MM.1S (cell line): ENCODE results near the gene ZNF385A.

Experiments used
- DNase-seq: peaks from one replicate; pipeline ENCODE4 v3.0.0-alpha.2; 2015
- H2AFZ ChIP-seq: fragments of 300-600 bp; sonication (generic); 2 replicates; pipeline ENCODE4 v1.6.0; 2016; ENCODE audit warnings: antibody characterized with exemption, low read length
- H3F3A ChIP-seq: fragments of 300-600 bp; sonication (generic); 2 replicates; pipeline ENCODE4 v1.6.1; 2016; ENCODE audit warnings: mild to moderate bottlenecking, antibody characterized with exemption, low read length, moderate library complexity, mixed read lengths; ENCODE audit not compliant: insufficient read depth
- H3K27ac ChIP-seq: fragments of 300-600 bp; sonication (generic); 2 replicates; pipeline ENCODE4 v1.5.1; 2016; ENCODE audit warnings: mild to moderate bottlenecking, low read length
- H3K27me3 ChIP-seq: fragments of 300-600 bp; sonication (generic); replicated peaks from 2 replicates; pipeline ENCODE4 v1.6.0; 2016; ENCODE audit warnings: low read length; ENCODE audit not compliant: insufficient read depth
- H3K36me3 ChIP-seq: fragments of 300-600 bp; sonication (generic); replicated peaks from 2 replicates; pipeline ENCODE4 v1.6.1; 2016; ENCODE audit warnings: mild to moderate bottlenecking, low read length, mixed read lengths; ENCODE audit not compliant: insufficient read depth
- H3K4me1 ChIP-seq: fragments of 300-600 bp; sonication (generic); 2 replicates; pipeline ENCODE4 v1.6.1; 2016; ENCODE audit warnings: low read length, mixed read lengths
- H3K4me2 ChIP-seq: fragments of 300-600 bp; sonication (generic); 2 replicates; pipeline ENCODE4 v1.6.0; 2016; ENCODE audit warnings: low read depth, low read length
- H3K4me3 ChIP-seq: fragments of 300-600 bp; sonication (generic); 2 replicates; pipeline ENCODE4 v1.5.1; 2016; ENCODE audit warnings: low read length, mixed read lengths
- H3K79me2 ChIP-seq: fragments of 300-600 bp; sonication (generic); 2 replicates; pipeline ENCODE4 v1.6.1; 2016; ENCODE audit warnings: mixed run types, low read length, mixed read lengths
- H3K9ac ChIP-seq: fragments of 300-600 bp; sonication (generic); 2 replicates; pipeline ENCODE4 v1.6.1; 2016; ENCODE audit warnings: low read length, mixed read lengths
- H3K9me2 ChIP-seq: fragments of 300-600 bp; sonication (generic); replicated peaks from 2 replicates; pipeline ENCODE4 v1.6.1; 2016; ENCODE audit warnings: mild to moderate bottlenecking, low read length, mixed read lengths; ENCODE audit not compliant: insufficient read depth
- H3K9me3 ChIP-seq: fragments of 300-600 bp; sonication (generic); replicated peaks from 2 replicates; pipeline ENCODE4 v1.6.1; 2016; ENCODE audit warnings: mild to moderate bottlenecking, low read length, mixed read lengths; ENCODE audit not compliant: insufficient read depth
- H4K20me1 ChIP-seq: fragments of 300-600 bp; sonication (generic); 2 replicates; pipeline ENCODE4 v1.6.1; 2016; ENCODE audit warnings: mild to moderate bottlenecking, low read length, moderate library complexity, mixed read lengths; ENCODE audit not compliant: insufficient read depth
- EZH2 ChIP-seq: fragments of 300-600 bp; sonication (generic); optimal IDR thresholded peaks from 2 replicates; pipeline ENCODE3; 2017; ENCODE audit warnings: low read depth, mild to moderate bottlenecking, antibody characterized with exemption, low read length, mixed read lengths
- EZH2phosphoT487 ChIP-seq: fragments of 300-600 bp; sonication (generic); IDR thresholded peaks from 2 replicates; pipeline ENCODE4 v1.6.1; 2018; ENCODE audit warnings: antibody characterized with exemption, low read length
- TF ChIP-seq, protein P1 (sequence below): fragments of 300-600 bp; sonication (generic); IDR thresholded peaks from 2 replicates; pipeline ENCODE4 v1.5.1; 2016; ENCODE audit warnings: antibody characterized with exemption, low read length, mixed read lengths

ZNF385A gene

DNA sequence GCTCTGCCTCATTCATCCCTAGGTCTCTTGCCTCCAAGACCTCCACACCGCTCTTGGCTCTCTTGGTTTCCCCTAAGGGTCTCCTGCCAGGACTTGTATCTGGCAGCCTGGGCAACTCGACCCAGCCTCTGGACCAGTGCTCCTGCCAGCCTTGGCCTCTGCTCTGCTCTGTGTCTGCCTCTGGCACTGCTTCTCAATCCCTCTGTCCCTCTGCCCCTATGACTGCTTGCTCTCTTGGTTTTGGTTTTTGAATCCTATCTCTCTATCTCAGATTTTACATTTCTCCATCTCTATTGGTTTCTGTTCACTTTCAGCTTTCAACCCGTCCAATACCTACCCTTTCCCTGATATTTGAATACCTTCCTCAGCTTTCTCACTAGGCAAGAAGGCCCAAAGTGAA lies 28.3 kb upstream of the ZNF385A start:
- Histone ChIP-seq H3K9me3 (no peaks in the 10 kb centered on the region), H3K9me2 (no peaks in the 10 kb centered on the region), H3K4me3 (no peak overlapping the region), H3K36me3 (no peaks in the 10 kb centered on the region), H3K27ac (no peak overlapping the region), H3F3A (no peaks in the 10 kb centered on the region), H3K79me2 (no peaks in the 10 kb centered on the region), H3K9ac (no peak overlapping the region), H4K20me1 (no peaks in the 10 kb centered on the region), H2AFZ (peak overlapping the region; percentile 39; the same call in 1 of the 2 replicates), H3K27me3 (peaks cover 3% of the 10 kb centered on the region), H3K4me2 (peak overlapping the region; percentile 52), H3K4me1 (peaks cover 17% of the 10 kb centered on the region)
- TF ChIP-seq EZH2phosphoT487, result no peak
- no peak for TF ChIP-seq EZH2
- TF ChIP-seq, protein P1, sequence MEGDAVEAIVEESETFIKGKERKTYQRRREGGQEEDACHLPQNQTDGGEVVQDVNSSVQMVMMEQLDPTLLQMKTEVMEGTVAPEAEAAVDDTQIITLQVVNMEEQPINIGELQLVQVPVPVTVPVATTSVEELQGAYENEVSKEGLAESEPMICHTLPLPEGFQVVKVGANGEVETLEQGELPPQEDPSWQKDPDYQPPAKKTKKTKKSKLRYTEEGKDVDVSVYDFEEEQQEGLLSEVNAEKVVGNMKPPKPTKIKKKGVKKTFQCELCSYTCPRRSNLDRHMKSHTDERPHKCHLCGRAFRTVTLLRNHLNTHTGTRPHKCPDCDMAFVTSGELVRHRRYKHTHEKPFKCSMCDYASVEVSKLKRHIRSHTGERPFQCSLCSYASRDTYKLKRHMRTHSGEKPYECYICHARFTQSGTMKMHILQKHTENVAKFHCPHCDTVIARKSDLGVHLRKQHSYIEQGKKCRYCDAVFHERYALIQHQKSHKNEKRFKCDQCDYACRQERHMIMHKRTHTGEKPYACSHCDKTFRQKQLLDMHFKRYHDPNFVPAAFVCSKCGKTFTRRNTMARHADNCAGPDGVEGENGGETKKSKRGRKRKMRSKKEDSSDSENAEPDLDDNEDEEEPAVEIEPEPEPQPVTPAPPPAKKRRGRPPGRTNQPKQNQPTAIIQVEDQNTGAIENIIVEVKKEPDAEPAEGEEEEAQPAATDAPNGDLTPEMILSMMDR, result no peak
- DNase-seq, result no peak

DNA sequence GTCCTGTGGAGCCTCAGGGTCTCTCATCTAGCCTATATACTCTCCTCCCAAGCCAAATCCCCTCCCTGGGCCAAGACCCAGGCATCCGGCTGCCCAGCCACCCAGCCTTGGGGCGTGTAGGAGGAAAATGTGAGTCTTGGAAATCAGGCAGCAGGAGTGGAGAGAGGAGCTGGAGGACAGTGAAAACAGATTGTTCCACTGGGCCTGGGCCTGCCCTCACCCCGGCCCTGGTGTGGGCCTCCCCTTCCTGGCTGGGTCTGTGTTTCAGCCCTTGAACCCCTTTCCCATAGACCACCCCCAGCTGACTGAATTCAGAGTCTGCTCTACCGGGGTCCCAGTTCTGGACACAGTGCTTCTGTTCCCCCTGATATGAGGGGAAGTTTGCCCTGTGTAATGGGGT lies 27.8 kb upstream of the ZNF385A start:
- DNase-seq, result no peak
- H3K27me3 ChIP-seq, result no peaks in the 10 kb centered on the region; the same call in 1 of the 2 replicates
- H3K36me3 ChIP-seq, result no peaks in the 10 kb centered on the region
- H3K4me3 ChIP-seq, result no peak overlapping the region
- H4K20me1 ChIP-seq, result no peaks in the 10 kb centered on the region
- no peak overlapping the region for H3K4me2 ChIP-seq
- no peak overlapping the region for H3K27ac ChIP-seq
- no peaks in the 10 kb centered on the region for H3K9me3 ChIP-seq
- peaks cover 17% of the 10 kb centered on the region for H3K4me1 ChIP-seq
- H3F3A ChIP-seq, result no peaks in the 10 kb centered on the region
- TF ChIP-seq EZH2 (no peak), EZH2phosphoT487 (no peak)
- TF ChIP-seq, protein P1, result no peak
- no peaks in the 10 kb centered on the region for H3K79me2 ChIP-seq
- no peaks in the 10 kb centered on the region for H3K9me2 ChIP-seq
- no peak overlapping the region for H3K9ac ChIP-seq
- H2AFZ ChIP-seq, result no peak overlapping the region

DNA sequence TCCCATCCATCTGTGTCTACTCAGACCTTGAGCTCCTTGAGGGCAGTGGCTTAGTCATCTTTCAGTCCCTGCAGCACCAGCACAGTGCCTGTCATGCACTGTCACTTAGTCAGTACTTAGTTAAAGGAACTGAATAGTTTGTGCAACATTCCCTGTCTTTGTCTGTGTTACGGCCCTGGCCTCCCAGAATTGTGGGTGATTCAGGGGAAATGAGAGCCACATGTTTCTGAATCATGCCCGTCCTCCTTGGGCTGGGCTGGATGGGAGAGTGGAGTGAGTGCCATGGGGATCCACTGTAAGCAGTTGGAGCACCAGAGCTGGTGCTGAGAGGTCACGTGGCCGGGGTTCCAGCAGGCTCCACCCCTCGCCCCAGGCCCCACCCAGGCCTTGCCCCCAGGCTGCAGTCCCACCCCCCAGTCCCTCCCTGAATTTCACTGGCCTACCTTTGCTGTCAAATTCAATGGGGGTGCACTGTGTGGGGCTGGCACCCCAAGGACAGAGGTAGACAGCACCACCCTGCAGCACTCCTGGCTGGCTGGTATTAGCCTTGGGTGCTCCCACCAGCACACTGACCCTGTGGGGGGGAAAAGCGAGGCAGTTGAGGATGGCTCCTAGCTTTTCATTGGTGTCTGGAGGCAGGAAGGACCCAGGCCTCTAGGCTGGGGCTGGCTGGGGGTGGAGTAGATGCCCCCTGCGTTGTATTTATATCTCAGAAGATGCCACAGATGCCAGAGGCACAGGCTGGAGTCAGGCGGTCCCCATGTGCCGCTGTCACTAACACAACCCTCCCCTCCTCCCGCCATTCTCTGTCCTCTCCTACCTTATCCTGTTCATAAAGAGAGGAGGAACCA lies 27.1 kb upstream of the ZNF385A start:
- H2AFZ ChIP-seq, result no peak overlapping the region
- no peaks in the 10 kb centered on the region for H3K27me3 ChIP-seq
- no peaks in the 10 kb centered on the region for H3F3A ChIP-seq
- H3K4me3 ChIP-seq, result no peak overlapping the region
- peaks cover 17% of the 10 kb centered on the region for H3K4me1 ChIP-seq
- DNase-seq, result no peak
- H3K27ac ChIP-seq, result no peak overlapping the region
- no peak overlapping the region for H3K9ac ChIP-seq
- no peak overlapping the region for H3K4me2 ChIP-seq
- H3K9me2 ChIP-seq, result no peaks in the 10 kb centered on the region
- H4K20me1 ChIP-seq, result no peaks in the 10 kb centered on the region
- H3K79me2 ChIP-seq, result no peaks in the 10 kb centered on the region
- no peak for TF ChIP-seq EZH2
- TF ChIP-seq, protein P1, result no peak
- no peak for TF ChIP-seq EZH2phosphoT487
- H3K36me3 ChIP-seq, result no peaks in the 10 kb centered on the region
- H3K9me3 ChIP-seq, result no peaks in the 10 kb centered on the region
